Ascending aorta (tissue), 2 donors: Measurements from ENCODE around the gene WFIKKN1. TPM values are rescaled to one million over a fixed set of nuclear protein-coding genes. Genes with fewer than 3 reads are reported as not detected.

Experiments used
- DNase-seq, 2 donors: peaks; one replicate each; pipeline ENCODE4 v3.0.0-alpha.2; 2019; ENCODE audit warnings: low spot score in 2 of 2
- H3K27ac ChIP-seq, 2 donors: fragments of 200-600 bp; sonication (generic); one replicate each; pipeline ENCODE4 v1.5.1; 2016 to 2017; ENCODE audit warnings: mild to moderate bottlenecking in 1 of 2
- H3K27me3 ChIP-seq: fragments of 200-600 bp; sonication (generic); one replicate; pipeline ENCODE4 v1.5.1; 2017
- H3K36me3 ChIP-seq, 2 donors: fragments of 200-600 bp; sonication (generic); one replicate each; pipeline ENCODE4 v1.5.1; 2016
- H3K4me1 ChIP-seq, 2 donors: fragments of 200-600 bp; sonication (generic); one replicate each; pipeline ENCODE4 v1.5.1; 2016 to 2017; ENCODE audit warnings: mild to moderate bottlenecking in 1 of 2
- H3K4me3 ChIP-seq, 2 donors: fragments of 200-600 bp; sonication (generic); one replicate each; pipeline ENCODE4 v1.5.1; 2016 to 2017; ENCODE audit warnings: mild to moderate bottlenecking in 1 of 2
- H3K9me3 ChIP-seq, 2 donors: fragments of 200-600 bp; sonication (generic); one replicate each; pipeline ENCODE4 v1.5.1; 2016
- CTCF ChIP-seq, 3 experiments: fragments of 200-600 bp in 2 of 3; fragments of 450-650 bp in 1 of 3; sonication (generic) in 2 of 3; IDR thresholded peaks; one replicate each; pipeline ENCODE4 v1.5.1; 2016 to 2019; ENCODE audit warnings: antibody characterized with exemption in 3 of 3, mild to moderate bottlenecking in 1 of 3, moderate library complexity in 1 of 3
- intact Hi-C: fragments of 100-400 bp; cut with DNase I; formaldehyde crosslinking; loops from one replicate; pipeline ENCODE4 v1.15.1; 2023
- total RNA-seq: library from RNA; depleted of rRNA; stranded (reverse); fragments of >200 nt; gene quantifications from one replicate; pipeline ENCODE4 v1.1.0, GENCODE V29; 2016

Gene WFIKKN1
- total RNA-seq, 1 donor from 2014 or later = not detected

- Histone ChIP-seq H3K4me1 (peaks cover 0 to 5% of the 10 kb centered on the region in 2 donors), H3K27me3 (no peaks in the 10 kb centered on the region), H3K9me3 (no peaks in the 10 kb centered on the region), H3K4me3 (peak overlapping the region; percentile 6 to 15), H3K27ac (no peak overlapping the region), H3K36me3 (no peaks in the 10 kb centered on the region)
- no peak for TF ChIP-seq CTCF (IDR thresholded peaks at IDR 0.05)
- no peak for DNase-seq
- intact Hi-C loops = loop anchor here (2.0 to 10.0 kb wide), 2 partner anchors 25 to 267 kb away; partner anchors contain the start of genes METTL26 and NME4
Measured at GRCh38 chr16:661184-661821, 30.5 kb downstream of the WFIKKN1 start.

GRCh38 chr16:662095-662494 lies 31.3 kb downstream of the WFIKKN1 start:
- no peak overlapping the region for H3K27ac ChIP-seq
- TF ChIP-seq CTCF (IDR thresholded peaks at IDR 0.05) = no peak
- intact Hi-C loops = loop anchor here (10.0 kb wide), 1 partner anchor 267 kb away; the partner anchor contains the start of gene NME4
- no peak overlapping the region for H3K4me3 ChIP-seq
- DNase-seq = no peak
- H3K36me3 ChIP-seq = no peaks in the 10 kb centered on the region
- H3K4me1 ChIP-seq = peaks cover 0 to 5% of the 10 kb centered on the region in 2 donors
- H3K9me3 ChIP-seq = no peaks in the 10 kb centered on the region
- no peaks in the 10 kb centered on the region for H3K27me3 ChIP-seq

GRCh38 chr16:662597-662996 lies 31.8 kb downstream of the WFIKKN1 start:
- intact Hi-C loops = loop anchor here (10.0 kb wide), 1 partner anchor 268 kb away; the partner anchor contains the start of gene NME4

GRCh38 chr16:666572-666971 lies 35.8 kb downstream of the WFIKKN1 start:
- H3K27ac ChIP-seq = no peak overlapping the region
- no peak for TF ChIP-seq CTCF (IDR thresholded peaks at IDR 0.05)
- H3K4me1 ChIP-seq = peaks cover 0 to 14% of the 10 kb centered on the region in 2 donors
- peaks cover 22% of the 10 kb centered on the region in 2 donors for H3K36me3 ChIP-seq
- H3K4me3 ChIP-seq = no peak overlapping the region
- intact Hi-C loops = loop anchor here (10.0 kb wide), 1 partner anchor 272 kb away; the partner anchor contains the start of gene NME4
- H3K27me3 ChIP-seq = no peaks in the 10 kb centered on the region
- no peak for DNase-seq
- H3K9me3 ChIP-seq = no peaks in the 10 kb centered on the region

More at GRCh38 chr16:662597-662996, 31.8 kb downstream of the WFIKKN1 start:
- no peak for TF ChIP-seq CTCF (IDR thresholded peaks at IDR 0.05)
- Histone ChIP-seq H3K9me3 (no peaks in the 10 kb centered on the region), H3K27ac (no peak overlapping the region), H3K27me3 (no peaks in the 10 kb centered on the region), H3K4me3 (no peak overlapping the region), H3K4me1 (peaks cover 0 to 10% of the 10 kb centered on the region in 2 donors), H3K36me3 (no peaks in the 10 kb centered on the region)
- DNase-seq = no peak

- Histone ChIP-seq H3K4me3 (peak overlapping the region; percentile 86 to 98), H3K27me3 (no peaks in the 10 kb centered on the region), H3K36me3 (peaks cover 29% of the 10 kb centered on the region in 2 donors), H3K4me1 (peaks cover 0 to 14% of the 10 kb centered on the region in 2 donors), H3K9me3 (no peaks in the 10 kb centered on the region), H3K27ac (peak overlapping the region; percentile 28 to 88)
- no peak for TF ChIP-seq CTCF (IDR thresholded peaks at IDR 0.05)
- intact Hi-C loops = loop anchor here (10.0 kb wide), 1 partner anchor 272 kb away; the partner anchor contains the start of gene NME4
- DNase-seq = no peak
Measured at GRCh38 chr16:667113-667779, 36.5 kb downstream of the WFIKKN1 start.
